GM18517 (cell line): ENCODE data around the gene NDST3.

Experiments used
- ATAC-seq: cut with Tn5 transposase; IDR thresholded peaks from one replicate; pipeline ENCODE4 v1.9.1; 2021; ENCODE audit warnings: mild to moderate bottlenecking, moderate library complexity; ENCODE audit not compliant: unreplicated experiment

NDST3 gene

DNA sequence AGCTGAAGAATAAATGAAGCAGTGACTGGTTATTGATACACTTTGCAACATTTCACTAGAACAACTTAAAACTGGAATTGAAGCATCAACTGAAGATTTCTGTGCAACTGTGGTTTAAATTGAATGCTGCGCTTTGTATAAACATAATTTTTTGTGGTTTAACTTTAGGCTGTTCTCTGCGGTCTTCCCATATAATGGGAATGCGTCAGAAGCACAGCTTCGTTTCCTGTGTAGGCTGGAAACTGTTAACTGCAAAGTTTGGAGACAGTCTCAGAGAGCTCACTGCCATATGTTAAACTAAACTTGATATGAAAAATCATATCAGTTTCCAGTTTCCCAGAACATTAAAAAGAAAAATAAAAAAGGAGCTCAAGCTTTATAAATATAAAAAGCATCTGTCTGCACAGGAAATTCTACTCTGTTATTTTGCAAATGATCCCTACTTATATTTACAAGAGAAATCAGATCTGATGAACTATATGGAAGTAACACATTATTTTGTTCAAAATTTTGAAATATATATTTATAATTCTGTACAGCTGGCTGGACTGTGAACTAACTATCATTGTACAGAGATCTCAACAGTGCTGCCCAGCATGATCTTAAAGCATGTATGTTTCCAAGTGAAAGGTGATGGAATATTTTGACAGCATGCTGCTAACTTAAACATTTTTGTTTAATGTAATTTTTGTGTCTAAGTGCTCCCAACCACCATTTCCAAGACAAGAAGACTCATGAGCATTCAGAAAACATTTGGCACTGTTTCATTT is 139.9 kb downstream of the NDST3 start:
- ATAC-seq: no peak

DNA sequence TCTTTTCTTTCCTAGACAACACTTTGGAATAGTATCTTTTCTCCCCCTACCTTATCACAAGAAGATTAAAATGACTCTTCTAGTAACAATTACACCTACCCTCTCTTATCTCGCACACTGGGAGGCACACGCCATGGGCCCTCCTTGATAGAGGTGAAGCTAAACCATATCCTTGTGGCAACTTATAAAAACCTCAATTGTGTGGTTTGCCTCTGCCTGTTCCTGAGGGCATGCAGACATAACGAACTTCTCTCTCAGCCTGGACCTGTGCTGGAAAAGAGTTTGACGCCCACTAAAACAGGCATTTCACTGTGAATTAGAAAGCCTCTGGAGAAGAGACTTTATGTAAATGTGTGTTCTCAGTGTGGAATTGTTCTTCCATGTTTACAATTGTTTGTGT is 141.2 kb downstream of the NDST3 start:
- ATAC-seq: no peak

DNA sequence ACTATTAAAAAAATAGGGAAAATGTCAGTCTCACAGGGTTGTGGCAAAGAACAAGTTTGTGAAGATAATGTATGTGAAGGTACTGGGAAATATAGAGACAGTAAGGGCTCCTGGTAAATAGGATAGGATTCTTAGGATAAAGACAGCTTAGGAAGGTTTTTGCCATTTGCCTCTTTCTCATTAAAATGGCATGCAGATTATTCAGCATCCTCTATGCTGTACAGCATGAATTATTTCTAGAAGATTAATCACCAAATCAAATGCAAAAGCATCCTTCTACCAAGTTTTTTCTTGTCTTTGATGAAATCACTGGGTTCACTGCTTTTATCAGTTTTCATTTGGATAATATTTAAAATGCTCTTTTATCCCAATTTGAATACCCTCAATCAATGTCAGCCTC is 142.8 kb downstream of the NDST3 start:
- ATAC-seq: no peak

DNA sequence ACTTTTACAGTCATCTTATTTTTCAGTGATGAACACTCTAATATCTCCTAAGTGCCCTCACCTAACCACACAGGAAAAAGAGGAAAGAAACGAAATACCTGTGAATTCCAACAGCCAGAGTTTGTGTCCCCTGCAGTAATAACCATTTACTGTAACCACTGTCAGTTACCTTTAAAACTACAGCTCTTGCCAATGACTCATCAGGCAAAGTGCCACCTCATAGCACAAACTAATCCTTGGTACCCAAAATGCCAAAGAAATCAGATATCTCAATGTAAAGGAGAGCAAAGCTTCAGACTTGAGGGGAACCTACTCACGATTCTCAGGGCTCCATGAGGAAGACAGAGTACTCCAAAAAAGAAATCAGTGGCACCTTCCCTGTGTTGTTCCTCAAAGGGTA is 146.5 kb downstream of the NDST3 start:
- ATAC-seq: no peak

DNA sequence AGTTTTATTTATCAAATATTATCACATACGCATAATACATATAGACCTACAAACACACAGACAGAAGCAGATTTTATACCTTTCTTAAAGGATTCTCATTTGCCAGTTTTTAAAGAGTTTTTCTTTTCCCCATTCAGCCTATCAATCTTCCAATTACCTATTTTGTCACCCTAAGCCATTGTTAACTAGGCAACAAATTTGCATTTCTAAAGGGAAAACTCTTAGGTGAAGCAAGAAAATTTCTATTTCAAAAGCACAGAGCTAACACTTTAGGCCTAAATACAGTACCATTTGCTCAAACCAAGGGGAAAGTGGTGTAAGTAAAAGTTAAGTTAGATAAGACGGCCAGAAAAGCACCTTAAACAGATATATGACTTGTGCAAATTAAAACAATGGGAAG is 156.6 kb downstream of the NDST3 start:
- no peak for ATAC-seq

DNA sequence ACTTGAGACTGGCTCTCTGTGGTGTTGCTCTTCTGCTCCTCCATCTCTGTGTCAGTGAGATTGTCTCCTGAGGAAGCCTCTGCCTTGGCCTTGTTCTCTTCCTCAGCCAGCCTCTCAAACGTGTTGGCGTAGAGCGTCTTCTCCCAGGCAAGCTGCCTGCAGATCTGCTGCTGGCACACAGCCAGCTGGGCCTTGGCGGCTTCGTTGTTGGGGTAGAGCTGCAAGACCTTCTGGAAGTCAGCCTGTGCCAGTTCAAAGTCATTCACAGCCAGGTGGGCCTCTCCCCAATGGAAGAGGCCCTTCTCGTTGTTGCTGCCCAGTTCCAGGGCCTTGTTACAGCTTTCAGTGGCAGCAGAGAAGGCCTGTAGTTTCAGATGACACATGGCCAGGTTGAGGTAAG is 159.1 kb downstream of the NDST3 start:
- ATAC-seq: no peak

DNA sequence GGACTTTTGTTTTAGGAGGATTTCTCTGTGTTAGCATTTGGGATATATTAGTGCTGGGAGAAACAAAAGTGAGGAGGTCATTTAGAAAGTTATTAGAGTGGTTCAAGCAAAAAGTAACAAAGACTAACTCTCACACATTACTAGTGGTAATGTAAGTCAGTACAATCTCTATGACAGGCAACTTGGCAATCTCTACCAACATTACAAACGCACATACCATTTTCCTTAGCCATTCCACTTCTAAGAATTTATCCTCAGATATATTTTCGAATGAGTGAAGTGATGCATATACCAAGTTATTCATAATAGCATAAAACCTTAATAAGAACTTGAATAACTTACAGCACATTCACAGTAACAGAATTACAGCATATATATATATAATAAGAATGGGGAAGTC is 172.3 kb downstream of the NDST3 start:
- ATAC-seq: no peak

DNA sequence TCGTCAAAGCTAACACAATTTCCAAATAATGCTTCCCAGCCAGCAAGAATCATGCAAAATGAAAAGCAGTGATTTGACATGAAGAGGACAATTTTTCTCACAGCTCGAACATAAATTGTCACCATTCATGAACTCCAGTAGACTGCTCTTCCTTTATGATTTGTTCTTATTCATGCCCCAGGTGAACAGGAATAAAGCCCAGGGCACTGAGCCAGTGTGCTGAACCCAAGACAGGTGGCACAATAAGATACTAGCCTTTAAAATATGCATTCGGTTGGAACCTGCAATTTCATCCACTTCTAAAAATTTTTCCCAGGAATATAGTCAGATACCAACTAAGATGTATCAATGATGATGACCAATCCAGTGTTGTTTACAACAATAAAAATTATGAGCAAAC is 178.8 kb downstream of the NDST3 start:
- no peak for ATAC-seq

DNA sequence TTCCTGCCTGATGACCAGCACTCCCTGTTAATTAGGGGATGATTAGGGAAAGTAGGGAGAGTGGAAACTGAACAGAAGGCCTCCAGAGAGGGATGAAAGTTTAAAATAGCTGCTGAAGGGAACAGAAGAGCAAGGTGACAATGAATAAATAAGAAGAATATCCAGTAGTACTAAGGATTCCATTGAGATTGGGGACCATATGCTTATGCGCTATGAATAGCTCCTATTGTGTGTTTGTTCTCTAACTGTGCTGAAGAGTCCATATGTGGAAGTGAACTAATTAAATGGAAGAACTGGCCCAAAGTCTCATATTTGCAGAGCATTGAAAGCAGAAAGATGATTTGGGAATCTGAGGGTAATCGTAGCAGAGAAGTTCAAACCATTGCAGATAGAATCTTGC is 181.5 kb downstream of the NDST3 start:
- no peak for ATAC-seq

DNA sequence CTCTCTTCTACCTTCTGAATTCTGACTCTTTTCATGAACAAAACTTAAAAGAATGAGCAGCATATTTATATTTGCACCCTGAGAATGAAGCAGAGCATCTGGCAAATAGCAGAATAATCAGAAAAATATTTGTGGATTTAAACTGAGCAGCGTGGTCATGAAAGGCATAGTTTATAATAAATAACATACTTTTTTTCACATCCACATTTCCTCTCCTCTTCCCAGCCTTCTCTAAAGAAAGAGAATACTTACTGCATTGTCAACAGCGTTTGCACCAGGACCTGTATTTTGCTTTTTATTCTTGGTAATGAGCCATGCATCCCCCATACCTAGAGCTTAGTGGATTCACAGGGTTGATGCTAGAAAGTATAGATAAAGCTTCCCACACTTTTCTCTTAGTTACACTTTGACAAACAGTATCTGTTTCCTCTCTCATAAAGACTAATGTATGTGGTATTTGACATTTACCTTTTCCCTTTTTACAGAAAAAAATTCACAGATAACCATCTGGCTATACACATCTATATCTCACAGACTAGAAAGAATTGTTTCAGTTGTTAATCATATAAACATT is 187.0 kb downstream of the NDST3 start:
- ATAC-seq: no peak

DNA sequence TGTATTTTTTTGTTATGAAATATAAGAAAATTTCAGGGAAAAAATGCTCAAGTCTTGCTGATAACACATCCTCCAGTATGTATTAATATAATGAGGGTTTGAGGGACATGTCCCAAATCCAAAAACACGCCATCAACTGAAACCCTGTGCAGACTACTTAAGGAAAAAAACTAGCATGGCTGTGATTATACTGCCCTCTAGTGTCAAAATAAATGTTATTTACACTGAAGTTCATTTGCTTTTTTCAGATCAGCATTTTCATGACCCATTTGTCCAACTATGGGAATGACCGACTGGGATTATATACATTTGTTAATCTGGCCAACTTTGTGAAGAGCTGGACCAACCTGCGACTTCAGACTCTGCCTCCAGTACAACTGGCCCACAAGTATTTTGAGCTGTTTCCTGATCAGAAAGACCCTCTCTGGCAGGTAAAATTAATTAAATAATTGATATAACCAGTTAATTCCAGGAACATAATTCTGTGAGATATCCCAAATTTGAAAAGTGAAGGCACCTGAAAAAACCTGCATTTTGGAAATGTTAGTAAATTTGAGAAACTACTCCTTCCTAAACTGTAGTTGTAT is 190.1 kb downstream of the NDST3 start:
- peak; percentile 75 for ATAC-seq

DNA sequence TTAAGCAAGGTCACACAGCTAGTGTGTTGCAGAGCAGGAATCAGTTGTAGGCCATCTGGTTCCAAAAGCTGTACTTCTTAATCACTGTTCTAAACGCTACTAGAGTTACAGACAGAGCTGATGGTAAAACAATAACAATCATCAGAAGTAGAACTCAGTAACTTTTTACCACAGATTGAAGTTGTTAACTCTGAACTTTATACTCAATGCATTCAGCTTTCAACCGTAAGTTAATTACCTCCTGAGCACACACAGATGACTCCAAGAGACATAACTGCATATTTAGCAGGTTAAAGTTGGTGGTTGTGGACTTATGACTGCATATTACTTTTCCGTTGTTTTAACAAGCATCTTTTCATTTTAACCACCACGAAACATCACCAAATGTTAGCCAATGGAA is 191.2 kb downstream of the NDST3 start:
- no peak for ATAC-seq

DNA sequence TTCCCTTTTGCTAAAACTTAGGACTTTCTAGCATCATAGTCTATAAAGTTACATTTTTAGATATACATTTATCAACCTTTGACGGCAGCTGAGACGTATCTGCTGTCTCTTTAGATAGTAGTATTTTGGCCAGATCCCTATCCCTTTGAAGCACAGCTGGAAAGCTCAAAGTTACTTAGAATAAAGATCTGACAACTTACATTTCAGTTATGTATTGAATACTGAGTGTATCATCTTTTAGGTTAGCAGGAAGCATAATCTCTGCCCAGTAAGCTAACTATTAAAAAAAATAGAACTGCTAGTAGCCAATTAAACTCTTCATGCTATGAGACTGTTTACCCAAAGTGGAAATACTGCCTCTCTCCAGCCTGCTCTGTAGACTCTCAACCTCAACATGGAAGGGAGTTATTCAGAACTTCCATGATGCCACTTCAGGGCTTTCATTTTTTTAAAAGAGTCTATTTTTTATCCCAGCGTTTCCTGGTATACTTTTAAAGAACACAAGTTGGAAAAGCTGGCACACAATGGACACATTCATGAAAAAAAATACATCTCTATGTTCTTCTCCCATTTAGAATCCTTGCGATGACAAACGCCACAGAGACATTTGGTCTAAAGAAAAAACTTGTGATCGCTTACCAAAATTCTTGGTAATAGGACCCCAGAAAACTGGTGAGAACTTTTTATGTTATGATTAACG is 192.2 kb downstream of the NDST3 start:
- ATAC-seq: no peak

DNA sequence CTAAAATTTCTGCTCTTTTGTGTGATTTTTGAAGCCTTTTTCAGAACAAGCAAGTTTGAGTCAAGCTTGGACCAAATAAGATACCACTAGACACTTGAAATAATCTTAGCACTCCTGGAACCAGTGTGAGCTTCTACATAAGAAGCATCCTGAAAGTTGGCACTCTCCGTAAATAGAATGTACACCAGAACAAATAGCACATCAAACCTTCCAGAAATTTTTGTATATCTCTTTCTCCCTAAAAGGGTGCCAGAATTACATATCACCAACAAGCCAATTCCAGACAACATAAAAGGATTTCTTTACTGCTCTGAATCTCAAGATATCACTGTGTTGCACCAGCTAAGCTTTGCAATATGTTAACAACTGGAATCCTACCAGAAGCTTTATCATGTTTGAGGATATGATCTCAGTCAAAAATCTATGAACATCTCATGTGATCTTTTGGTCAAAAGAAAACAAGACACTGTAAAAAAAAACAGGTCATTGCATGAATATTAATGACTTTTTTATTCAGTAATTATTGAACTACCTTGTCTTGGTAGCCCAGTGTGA is 201.4 kb downstream of the NDST3 start:
- no peak for ATAC-seq

DNA sequence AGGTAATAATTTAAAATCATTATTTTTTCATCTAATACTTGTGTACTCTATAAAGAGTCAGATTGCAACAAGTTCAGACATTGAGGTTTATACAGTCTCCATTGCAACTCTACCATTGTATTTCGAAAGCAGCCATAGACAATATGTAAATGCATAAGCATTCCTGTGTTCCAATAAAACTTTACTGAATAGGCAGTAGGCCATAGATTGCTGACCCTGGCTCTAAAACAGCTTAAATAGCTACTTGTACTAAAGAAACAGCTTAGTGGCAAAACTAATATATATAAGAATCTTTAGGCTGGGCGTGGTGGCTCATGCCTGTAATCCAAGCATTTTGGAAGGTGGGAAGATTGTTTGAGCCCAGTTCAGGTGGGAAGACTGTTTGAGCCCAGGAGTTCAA is 203.2 kb downstream of the NDST3 start:
- no peak for ATAC-seq

DNA sequence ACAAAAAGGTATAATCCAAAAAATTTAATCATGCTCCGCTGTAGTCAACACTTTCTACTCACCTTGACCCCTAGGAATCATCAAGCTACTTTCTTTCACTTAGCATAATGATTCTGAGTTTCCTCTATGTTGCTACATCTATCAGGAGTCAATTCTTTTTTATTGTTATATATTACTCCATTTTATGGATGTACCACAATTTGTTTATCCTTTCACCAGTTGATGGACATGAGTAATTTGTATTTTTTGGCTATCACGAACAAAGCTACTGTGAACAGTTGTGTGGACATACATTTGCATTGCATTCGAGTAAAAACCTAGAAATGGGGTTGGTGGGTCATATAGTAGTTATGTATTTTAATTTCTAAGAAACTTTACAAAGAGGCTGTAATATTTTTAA is 215.6 kb downstream of the NDST3 start:
- no peak for ATAC-seq

DNA sequence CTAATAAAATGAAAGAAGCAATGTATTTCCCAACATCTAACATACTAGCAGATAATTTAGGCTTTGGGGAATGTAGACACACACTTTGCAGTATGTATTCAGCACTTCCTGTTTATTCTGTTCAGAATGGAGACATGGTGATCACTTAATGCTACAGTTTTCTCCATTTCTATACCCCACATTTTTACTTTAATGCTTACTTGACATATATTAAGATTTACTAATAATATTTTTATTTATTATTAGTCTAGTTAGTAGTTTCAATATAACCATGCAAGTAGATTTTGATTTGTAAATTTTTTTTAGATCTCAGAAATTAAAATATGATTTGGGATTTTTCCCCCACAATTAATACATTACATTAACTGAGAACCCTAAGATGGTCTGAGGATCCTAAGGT is 220.1 kb downstream of the NDST3 start:
- no peak for ATAC-seq

DNA sequence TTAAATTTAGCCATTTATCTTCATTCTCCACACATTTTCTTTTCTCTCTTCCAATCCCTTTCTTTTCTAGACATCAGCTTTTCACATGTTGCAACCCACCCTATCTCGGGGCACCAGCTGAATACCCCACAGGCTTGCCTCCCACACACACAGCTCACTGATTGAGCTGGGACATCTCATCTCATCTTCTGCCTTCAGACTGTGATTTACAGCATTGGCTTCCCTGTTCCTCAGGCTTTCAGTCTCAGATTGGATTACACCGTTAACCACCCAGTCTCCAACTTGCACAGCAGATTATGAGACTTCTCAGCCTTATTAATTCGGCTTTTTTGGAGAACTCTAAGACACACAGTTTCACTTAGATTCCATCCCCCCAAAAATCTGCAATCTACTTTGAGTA is 224.8 kb downstream of the NDST3 start:
- ATAC-seq: no peak

DNA sequence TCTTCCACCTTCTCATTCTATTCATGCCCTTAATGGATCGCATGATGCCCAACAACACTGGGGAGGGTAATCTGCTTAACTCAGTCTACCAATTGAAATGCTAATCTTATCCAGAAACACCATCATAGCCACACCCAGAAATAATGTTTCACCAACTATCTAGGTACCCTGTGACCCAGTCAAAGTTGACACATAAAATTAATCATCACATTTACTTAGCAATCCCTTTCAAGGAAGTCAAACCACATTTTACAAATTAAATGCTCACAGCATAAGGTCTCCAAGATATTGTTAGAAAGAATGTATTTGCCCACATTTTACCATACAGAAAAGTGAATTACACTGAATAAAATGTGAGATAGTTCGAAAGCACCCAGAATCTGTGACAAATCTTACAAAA is 226.0 kb downstream of the NDST3 start:
- ATAC-seq: no peak

DNA sequence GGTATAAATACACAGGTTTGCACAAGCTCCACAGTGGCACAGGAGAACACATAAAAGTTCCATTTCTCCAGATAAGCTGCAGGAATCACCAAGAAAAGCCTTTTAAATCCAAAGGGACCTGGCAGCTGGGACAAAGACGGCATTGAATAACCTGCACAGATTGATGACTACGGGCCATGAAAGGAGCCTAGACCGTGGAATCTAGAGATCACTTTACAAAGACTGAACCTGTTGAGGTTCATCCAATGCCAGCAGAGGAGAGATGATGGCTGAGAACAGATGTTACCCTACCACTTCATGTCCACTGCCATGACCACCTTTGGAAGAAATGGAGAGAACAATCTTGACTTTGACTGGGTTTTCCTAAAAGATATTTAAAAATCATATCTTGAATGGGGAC is 229.8 kb downstream of the NDST3 start:
- no peak for ATAC-seq

DNA sequence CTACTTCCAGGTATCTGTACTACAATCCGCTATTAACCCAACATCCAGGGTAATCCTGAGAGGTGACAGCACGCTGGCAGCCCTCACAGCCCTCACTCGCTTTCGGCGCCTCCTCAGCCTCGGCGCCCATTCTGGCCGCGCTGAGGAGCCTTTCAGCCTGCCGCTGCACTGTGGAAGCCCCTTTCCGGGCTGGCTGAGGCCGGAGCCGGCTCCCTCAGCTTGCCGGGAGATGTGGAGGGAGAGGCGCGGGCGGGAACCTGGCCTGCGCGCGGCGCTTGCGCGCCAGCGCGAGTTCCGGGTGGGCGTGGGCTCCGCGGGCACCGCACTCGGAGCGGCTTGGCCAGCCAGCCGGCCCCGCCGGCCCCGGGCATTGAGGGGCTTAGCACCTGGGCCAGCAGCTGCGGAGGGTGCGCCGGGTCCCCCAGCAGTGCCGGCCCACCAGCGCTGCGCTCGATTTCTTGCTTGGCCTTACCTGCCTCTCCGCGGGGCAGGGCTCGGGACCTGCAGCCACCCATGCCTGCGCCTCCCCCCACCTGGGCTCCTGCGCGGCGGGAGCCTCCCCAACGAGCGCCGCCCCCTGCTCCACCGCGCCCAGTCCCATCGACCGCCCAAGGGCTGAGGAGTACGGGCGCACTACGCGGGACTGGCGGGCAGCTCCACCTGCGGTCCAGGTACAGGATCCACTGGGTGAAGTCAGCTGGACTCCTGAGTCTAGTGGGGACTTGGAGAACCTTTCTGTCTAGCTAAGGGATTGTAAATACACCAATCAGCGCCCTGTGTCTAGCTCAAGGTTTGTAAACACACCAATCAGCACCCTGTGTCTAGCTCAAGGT is 231.2 kb downstream of the NDST3 start:
- peak; percentile 44 for ATAC-seq
